Adrenal gland (tissue), 12 donors: Measurements from ENCODE around the gene TTC36. TPM values are rescaled to one million over a fixed set of nuclear protein-coding genes. Genes with fewer than 3 reads are reported as not detected.

ENCODE experiments used
- DNase-seq, 7 donors: peaks; one replicate each; pipeline ENCODE4 v3.0.0-alpha.2; 2019 to 2020
- H3K27ac ChIP-seq, 5 donors: fragments of 200-600 bp; sonication (generic) in 4 of 5; 1 replicate in 3 of 5; 2 replicates in 2 of 5; pipeline versions ENCODE4 v1.5.1 to v1.8.0; 2016 to 2020; ENCODE audit warnings: mild to moderate bottlenecking in 1 of 5
- H3K27me3 ChIP-seq: fragments of 200-600 bp; 2 replicates; pipeline ENCODE4 v1.8.0; 2021
- H3K36me3 ChIP-seq, 2 donors: fragments of 200-600 bp; replicated peaks in 1 of 2; 1 replicate in 1 of 2; 2 replicates in 1 of 2; pipeline versions ENCODE4 v1.5.1 to v1.8.0; 2018 to 2022
- H3K4me1 ChIP-seq, 2 donors: fragments of 200-600 bp; replicated peaks in 1 of 2; 1 replicate in 1 of 2; 2 replicates in 1 of 2; pipeline versions ENCODE4 v1.5.1 to v1.8.0; 2018 to 2021
- H3K4me3 ChIP-seq, 4 donors: fragments of 200-600 bp; sonication (generic) in 3 of 4; one replicate each; pipeline ENCODE4 v1.5.1; 2016 to 2018
- H3K9me3 ChIP-seq, 3 donors: fragments of 200-600 bp; sonication (generic) in 1 of 3; replicated peaks in 1 of 3; 1 replicate in 2 of 3; 2 replicates in 1 of 3; pipeline versions ENCODE4 v1.5.1 to v1.8.0; 2016 to 2021
- CTCF ChIP-seq, 6 experiments: fragments of 450-650 bp in 4 of 6; fragments of 200-600 bp in 2 of 6; sonication (generic) in 1 of 6; IDR thresholded peaks; 1 replicate in 5 of 6; 2 replicates in 1 of 6; pipeline versions ENCODE4 v1.5.1 to v1.8.0; 2016 to 2021; ENCODE audit warnings: antibody characterized with exemption in 6 of 6, mild to moderate bottlenecking in 2 of 6, moderate library complexity in 1 of 6
- POLR2A ChIP-seq, 2 donors: fragments of 450-650 bp; IDR thresholded peaks; one replicate each; pipeline ENCODE4 v1.6.1; 2017; ENCODE audit warnings: antibody characterized with exemption in 2 of 2, mild to moderate bottlenecking in 2 of 2, moderate library complexity in 1 of 2
- WGBS, 4 donors: extraction: QIAGEN DNeasy Blood & Tissue Kit in 2 of 4; methylation state at CpG; one replicate each; pipeline versions ENCODE4 v1.1.5 to v1.1.7; 2013 to 2017; 5-methylcytosine and 5-hydroxymethylcytosine counted together
- intact Hi-C, 2 donors: fragments of 100-400 bp; cut with DNase I; formaldehyde crosslinking; loops; one replicate each; pipeline versions ENCODE4 v1.14.1 to v1.15.0; 2022 to 2023
- polyA plus RNA-seq, 3 donors: library from polyadenylated mRNA; stranded (reverse); fragments of 200-250 nt in 2 of 3; fragments of 350-450 nt in 1 of 3; fragmentation: Illumina TruSeq in 1 of 3; extraction: RNeasy Lipid Tissue Mini Kit (QIAGEN cat#74804) in 1 of 3; gene quantifications; one replicate each; pipeline ENCODE4 v1.2.3, GENCODE V29; 2013 to 2014
- total RNA-seq, 9 donors: library from RNA; depleted of rRNA in 4 of 9; stranded (reverse); fragments of >200 nt in 4 of 9; fragments of 120-200 nt in 1 of 9; fragmentation: NEBNext Ultra II Directional in 1 of 9; extraction: Animal tissue kit (Norgen Biotek cat#: 25700) in 1 of 9; gene quantifications; one replicate each; pipeline versions ENCODE4 v1.1.0 to v1.2.4, GENCODE V29; 2013 to 2023
- donor health status: healthy with polysubstance abuse.
- donor health status: Bipolar disorder and iron deficiency.
- donor health status: DM: yes; HTN: yes; CAD: no.
- donor health status: DM: no; HTN: no; CAD: no.
- donor health status: DM: no; HTN: no; CAD: no.
- donor health status: DM: yes; HTN: yes; CAD: no.

The TTC36 gene
- total and polyA plus RNA-seq, 12 donors = 0.79 to 7.9 (median 2.7) TPM; not detected in 2

- peaks cover 8 to 26% of the 10 kb centered on the region in 2 donors for H3K4me1 ChIP-seq
- intact Hi-C loops = no loop called here
- H3K36me3 ChIP-seq = peaks cover 0 to 2% of the 10 kb centered on the region in 2 donors
- WGBS, 4 donors = 76 to 94% (median 86%) methylated on average over 4 to 6 of the region's 6 CpGs
- H3K4me3 ChIP-seq = no peak overlapping the region
- no peak for TF ChIP-seq CTCF (IDR thresholded peaks at IDR 0.05)
- TF ChIP-seq POLR2A (IDR thresholded peaks at IDR 0.05) = no peak
- H3K27ac ChIP-seq = no peak overlapping the region
- no peaks in the 10 kb centered on the region for H3K27me3 ChIP-seq
- H3K9me3 ChIP-seq = no peaks in the 10 kb centered on the region
- DNase-seq = no peak
Measured at GRCh38 chr11:118528511-118528910, 1.2 kb downstream of the TTC36 start.

- WGBS, 4 donors = 77 to 82% (median 79%) methylated on average over 5 of the region's 5 CpGs
- TF ChIP-seq POLR2A (IDR thresholded peaks at IDR 0.05) = no peak
- TF ChIP-seq CTCF (IDR thresholded peaks at IDR 0.05) = no peak
- H3K4me1 ChIP-seq = peaks cover 0 to 15% of the 10 kb centered on the region in 2 donors
- H3K36me3 ChIP-seq = peaks cover 0 to 2% of the 10 kb centered on the region in 2 donors
- no peaks in the 10 kb centered on the region for H3K27me3 ChIP-seq
- peak overlapping the region in 1 of 4 donors; percentile 97 for H3K4me3 ChIP-seq
- no peaks in the 10 kb centered on the region for H3K9me3 ChIP-seq
- intact Hi-C loops = no loop called here
- no peak for DNase-seq
- H3K27ac ChIP-seq = no peak overlapping the region
Measured at GRCh38 chr11:118529584-118530175, 2.4 kb downstream of the TTC36 start.

GRCh38 chr11:118530180-118530682 is 3.0 kb downstream of the TTC36 start:
- TF ChIP-seq POLR2A (IDR thresholded peaks at IDR 0.05) (no peak), CTCF (IDR thresholded peaks at IDR 0.05) (no peak)
- DNase-seq = peak in 2 of 7 donors; percentile 31 to 37
- peak overlapping the region; percentile 41 to 97 (median 70) for H3K4me3 ChIP-seq
- peaks cover 0 to 11% of the 10 kb centered on the region in 2 donors for H3K4me1 ChIP-seq
- no peaks in the 10 kb centered on the region for H3K27me3 ChIP-seq
- no peaks in the 10 kb centered on the region for H3K9me3 ChIP-seq
- H3K36me3 ChIP-seq = peaks cover 0 to under 1% of the 10 kb centered on the region in 2 donors
- intact Hi-C loops = no loop called here
- 4 to 22% (median 11%) methylated on average over 6 to 31 of the region's 31 CpGs for WGBS, 4 donors
- H3K27ac ChIP-seq = peak overlapping the region in 4 of 5 donors; percentile 42 to 87 (median 79)

GRCh38 chr11:118530683-118531596 is 3.7 kb downstream of the TTC36 start, which contains the start of gene TMEM25:
TSS of gene TMEM25 (plus strand) at chr11:118531192. CDS start at chr11:118531802, 610 bp downstream.
- H3K36me3 ChIP-seq = no peaks in the 10 kb centered on the region
- DNase-seq = peak; percentile 57 to 76 (median 69)
- WGBS, 4 donors = 0 to 4% (median 2%) methylated on average over 3 to 94 of the region's 94 CpGs
- peak within 1 kb of the TSS in 4 of 5 donors; percentile 42 to 87 (median 79) for H3K27ac ChIP-seq
- TF ChIP-seq POLR2A (IDR thresholded peaks at IDR 0.05) = peak in 1 of 2 donors; percentile 32
- TF ChIP-seq CTCF (IDR thresholded peaks at IDR 0.05) = no peak
- H3K9me3 ChIP-seq = no peaks in the 10 kb centered on the region
- no peaks in the 10 kb centered on the region for H3K27me3 ChIP-seq
- intact Hi-C loops = no loop called here
- H3K4me3 ChIP-seq = peak within 1 kb of the TSS; percentile 41 to 97 (median 70)
- H3K4me1 ChIP-seq = peaks cover 0 to 11% of the 10 kb centered on the region in 2 donors
